Inflammatory macrophage (primary cell): ENCODE results near the gene PDE6B.

Experiments
- DNase-seq, 2 donors: peaks; one replicate each; pipeline ENCODE4 v3.0.0-alpha.2; 2020 to 2022

PDE6B gene

DNA sequence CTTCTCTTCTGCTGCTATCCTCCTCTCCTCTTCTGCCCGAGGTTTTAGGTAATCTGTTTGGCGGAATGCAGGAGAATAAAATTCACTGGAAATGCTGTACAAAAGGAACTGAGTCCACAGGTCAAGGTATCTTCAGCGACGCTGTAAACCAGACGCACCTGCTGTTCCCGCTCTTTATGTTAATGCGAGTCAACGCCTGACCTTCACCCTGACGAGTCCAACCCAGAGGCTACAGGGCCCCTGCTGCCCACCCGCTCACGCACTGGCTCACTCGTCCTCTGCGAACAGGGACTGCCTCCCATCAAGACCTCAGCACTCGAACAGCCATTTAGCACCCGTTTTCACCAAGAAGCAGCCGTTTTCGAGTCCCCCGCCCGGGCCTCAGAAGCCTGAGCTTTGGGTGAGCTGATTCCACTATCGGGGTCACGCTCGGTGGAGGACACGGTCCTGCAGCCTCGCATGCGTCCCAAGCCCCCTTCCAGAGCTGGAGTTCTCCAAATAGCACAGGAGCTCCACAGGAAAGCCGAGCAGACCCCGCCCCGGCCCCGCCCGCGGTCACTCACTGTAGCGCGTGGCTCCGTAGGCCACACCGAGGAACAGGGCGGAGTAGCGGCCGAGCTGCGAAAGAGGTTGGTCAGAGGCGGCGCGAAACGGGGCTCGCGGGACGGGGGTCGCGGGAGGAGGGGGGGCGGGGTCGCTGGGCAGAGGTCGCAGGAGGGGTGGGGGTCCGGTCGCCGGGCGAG, 48.1 kb downstream of the PDE6B start:
- peak; percentile 43 to 72 for DNase-seq

DNA sequence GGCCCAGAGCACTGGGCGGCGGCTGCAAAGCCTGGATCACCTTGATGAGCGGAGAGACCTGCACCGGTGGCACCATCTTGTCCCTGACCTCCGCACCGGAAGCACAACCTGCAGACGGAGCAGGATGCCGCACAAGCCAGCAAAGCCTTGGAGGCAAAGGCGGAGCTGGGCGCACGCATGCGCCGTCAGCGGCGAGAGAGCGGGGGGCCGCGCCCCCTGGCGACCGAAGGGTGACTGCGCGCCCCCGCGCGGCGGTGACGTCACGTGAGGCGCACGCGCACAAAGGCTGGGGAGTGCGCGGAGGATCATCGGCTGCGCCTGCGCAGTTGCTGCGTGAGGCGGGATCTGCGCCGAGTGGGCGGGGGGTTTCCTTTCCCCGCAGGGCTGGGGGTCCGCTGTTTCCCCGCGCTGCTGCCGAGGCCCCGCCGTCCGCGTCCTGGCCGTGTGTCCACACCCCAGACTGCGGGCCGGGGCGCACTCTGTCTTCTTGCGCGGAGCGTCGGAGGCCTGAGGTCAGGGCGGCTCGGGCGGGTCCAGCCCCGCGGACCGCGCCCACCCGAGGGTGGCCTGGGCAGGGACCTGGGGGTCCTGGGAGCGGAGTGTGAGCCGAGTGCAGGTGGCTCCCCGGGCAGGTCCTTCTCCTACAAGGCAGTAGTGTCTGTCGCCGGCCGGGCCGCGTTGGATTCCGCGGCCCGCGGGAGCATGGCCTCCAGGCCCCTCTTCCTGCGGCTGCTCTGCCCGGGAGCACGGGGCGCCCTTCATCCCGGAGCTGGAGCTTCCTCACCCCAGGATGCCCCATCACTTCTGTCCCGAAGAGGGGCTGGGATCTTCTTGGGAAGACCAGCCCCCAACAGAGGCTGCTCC, 49.0 kb downstream of the PDE6B start, which contains the start of the genes ATP5ME and MYL5:
Gene ATP5ME, minus strand, starts transcription at position 105 of the 864 bp plus-strand sequence. Its CDS starts 29 bp downstream, at position 76.
Gene MYL5, plus strand, starts transcription at position 371 of the 864 bp plus-strand sequence. CDS start 3,485 bp downstream, outside the sequence.
- peak; percentile 97 for DNase-seq

DNA sequence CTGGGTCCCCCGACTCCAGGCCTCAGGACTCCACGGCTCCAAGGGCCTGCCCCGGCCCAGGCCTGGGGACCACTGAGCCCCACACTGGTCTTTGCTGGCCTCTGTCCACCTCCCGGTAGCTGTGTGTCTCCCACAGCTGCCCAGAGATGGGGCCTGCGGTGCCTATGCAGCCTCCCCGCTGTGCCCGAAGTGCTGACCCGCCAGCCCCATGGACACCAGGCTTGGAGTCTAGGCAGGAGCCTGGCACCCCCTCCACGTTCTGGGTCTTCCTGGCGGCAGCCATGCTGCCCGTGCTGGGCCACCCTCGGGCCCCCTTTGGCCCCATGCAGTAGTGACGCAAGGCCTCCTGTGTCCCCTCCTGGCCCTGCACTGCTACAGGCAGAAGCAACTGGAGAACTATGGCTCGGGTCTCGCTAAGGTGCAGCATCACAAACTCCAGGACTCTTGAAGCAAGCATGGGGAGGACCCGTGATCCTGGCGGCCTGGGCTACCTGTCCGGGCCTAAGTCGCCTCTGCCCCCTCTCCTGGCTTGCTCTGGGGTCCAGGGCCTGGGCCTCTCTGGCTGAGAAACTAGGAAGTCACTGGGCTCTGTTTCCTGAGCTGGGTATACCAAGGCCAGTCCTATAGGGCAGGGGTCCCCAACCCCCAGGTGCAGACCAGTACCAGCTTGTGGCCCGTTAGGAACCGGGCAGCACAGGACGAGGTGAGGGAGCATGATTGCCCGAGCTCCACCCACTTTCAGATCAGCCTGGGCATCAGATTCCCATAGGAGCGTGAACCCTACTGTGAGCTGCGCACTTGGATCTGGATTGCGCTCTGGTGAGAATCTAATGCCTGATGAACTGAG, 49.9 kb downstream of the PDE6B start:
- DNase-seq: no peak

GRCh38 chr4:675980-676870, 50.9 kb downstream of the PDE6B start:
- no peak for DNase-seq

- DNase-seq: no peak
Measured at GRCh38 chr4:676871-677235, 51.5 kb downstream of the PDE6B start.

DNA sequence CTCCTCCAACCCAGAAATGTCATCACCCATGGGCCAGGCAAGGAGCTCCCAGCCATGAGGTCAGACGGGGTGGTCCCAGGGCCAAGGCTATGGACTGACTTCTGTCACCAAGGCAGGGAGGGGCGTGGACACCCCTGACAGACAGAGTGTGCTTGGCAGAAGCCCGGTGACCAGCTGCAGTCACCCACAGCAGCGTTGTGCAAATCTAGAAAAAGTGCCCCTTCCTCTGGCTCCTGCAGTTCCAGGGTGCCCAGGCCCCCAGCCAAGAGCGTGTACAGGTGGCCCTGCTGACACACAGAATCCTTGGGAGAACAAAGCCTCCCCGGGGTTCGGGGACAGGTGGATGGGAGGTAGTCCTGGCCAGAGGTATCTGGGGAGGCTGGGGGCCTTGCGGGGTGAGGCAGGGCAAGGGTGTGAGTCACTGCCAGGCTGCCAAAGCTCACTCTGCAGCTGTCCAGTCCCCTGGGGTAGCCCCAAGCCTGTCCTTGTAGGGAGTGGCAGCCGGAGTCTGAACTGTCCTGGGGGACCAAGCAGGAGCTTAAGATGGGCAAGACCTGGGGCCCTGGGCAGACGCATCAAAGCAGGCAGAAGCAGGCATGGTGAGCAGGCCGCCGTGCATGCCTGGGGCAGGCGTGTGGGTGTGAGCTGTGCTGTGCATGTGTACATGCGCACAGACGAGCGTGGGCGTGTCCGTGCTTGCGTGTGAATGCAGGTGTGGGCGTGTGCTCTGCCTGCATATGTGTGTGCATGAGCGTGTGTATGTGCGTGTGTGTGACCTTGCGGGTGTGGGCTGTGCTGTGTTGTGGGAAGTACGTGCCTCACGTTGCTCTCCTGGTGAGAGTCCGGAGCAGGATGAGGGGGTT, 52.3 kb downstream of the PDE6B start:
- peak in 1 of 2 donors; percentile 70 for DNase-seq

DNA sequence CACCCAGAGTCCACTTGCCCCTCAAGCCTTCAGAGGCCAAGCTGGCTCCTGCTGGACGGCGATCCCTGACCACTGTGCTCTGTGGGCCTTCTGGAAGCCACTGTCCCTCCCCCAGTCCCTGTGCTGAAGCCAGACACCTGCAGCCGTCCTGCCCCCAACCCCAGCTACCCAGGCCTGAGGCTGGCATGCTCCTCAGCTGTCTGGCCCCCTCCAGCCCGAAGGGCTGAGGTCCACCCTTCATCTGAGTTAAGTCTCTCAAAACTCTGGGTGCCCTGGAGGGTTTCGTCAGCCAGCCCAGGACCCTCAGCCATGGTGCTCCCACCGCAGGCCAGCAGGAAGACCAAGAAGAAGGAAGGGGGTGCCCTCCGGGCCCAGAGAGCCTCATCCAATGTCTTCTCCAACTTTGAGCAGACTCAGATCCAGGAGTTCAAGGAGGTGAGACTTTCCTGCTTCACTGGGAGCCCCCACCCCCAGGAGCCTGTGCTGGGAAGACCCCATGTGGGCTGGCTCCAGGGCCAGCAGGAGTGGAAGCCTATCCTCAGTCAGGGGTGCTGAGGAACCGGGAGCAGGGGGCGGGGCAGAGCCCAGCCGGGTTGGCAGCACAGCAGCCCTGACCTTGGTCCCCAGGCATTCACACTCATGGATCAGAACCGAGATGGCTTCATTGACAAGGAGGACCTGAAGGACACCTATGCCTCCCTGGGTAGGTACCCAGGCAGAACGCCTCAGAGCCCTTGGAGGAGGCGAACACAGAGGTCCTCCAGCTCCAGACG, 53.1 kb downstream of the PDE6B start:
- DNase-seq: no peak

- DNase-seq: no peak
Measured at GRCh38 chr4:679104-679481, 53.7 kb downstream of the PDE6B start.

GRCh38 chr4:679629-680028, 54.3 kb downstream of the PDE6B start:
- no peak for DNase-seq

- DNase-seq: no peak
Measured at GRCh38 chr4:680091-680490, 54.7 kb downstream of the PDE6B start.

GRCh38 chr4:680551-680927, 55.2 kb downstream of the PDE6B start:
- DNase-seq: peak in 1 of 2 donors; percentile 79

GRCh38 chr4:680928-681645, 55.7 kb downstream of the PDE6B start:
- peak; percentile 31 to 61 for DNase-seq

GRCh38 chr4:681736-682451, 56.5 kb downstream of the PDE6B start:
- DNase-seq: no peak

DNA sequence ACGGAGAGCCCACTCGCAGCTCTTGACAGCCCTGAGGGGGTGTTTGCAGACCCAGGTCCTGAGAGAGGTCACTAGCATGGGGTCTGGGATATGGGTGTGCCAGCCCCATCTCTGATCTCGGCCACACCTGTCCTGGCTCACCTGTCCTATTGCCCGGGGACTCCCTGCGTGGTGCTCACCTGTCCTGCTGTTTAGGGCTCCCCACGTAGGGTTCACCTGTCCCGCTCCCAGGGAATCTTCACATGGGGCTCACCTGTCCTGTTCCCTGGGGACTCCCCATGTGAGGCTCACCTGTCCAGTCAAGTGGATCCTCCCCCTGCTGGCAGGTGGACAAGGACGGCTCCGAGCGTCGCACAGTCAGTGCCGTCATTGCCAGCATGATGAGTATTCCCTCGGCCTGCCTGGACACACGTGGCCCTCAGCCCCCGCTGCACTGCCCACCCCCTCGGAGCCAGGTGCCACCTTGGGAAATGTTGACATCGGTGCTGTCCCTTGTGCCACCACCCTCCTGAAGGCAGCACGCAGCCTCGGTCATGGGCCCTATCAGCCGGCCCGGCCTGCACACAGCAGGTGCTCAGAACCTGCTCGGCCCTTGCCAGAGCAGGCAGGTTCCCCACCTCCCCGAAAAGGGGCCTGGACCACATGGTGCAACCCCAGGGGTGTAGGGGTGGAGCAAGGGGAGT, 57.3 kb downstream of the PDE6B start:
- no peak for DNase-seq

GRCh38 chr4:683247-683897, 58.0 kb downstream of the PDE6B start:
- no peak for DNase-seq

DNA sequence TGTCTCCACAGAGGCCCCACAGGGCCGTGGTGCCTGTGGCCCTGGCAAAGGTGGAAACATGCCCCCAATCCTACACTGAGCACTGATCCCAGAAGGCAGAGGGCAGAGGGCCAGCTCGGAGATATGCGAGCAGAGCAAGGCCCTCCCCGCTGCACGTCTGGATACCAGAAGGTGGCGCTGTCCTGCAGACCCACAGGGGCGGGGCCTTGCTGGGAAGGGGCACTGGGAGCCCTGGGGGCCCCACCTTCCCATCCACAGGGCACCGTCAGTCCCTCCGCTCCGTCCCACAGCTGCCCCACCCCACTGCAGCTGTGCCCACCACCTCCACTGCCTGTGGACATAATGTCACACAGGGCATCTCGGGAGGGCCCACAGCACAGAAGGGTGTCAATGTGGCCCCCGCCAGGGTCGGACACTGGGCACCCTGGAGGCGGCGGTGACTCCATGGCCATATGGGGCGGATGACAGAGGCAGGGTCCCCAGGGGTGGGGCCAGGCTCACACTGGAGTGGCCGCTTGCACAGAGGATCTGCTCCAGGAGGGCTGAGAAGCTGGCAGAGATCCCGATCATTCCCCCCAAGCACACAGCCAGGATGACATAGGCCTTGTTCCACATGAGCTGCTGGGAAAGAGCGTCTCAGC, 58.7 kb downstream of the PDE6B start:
- peak; percentile 50 to 71 for DNase-seq
